ENCODE measurements around the gene ABI1. TPM values are rescaled to one million over a fixed set of nuclear protein-coding genes. Genes with fewer than 3 reads are reported as not detected.

Gene ABI1
- total RNA-seq, 1 experiment from 2014 or later, result 95.8 TPM

DNA sequence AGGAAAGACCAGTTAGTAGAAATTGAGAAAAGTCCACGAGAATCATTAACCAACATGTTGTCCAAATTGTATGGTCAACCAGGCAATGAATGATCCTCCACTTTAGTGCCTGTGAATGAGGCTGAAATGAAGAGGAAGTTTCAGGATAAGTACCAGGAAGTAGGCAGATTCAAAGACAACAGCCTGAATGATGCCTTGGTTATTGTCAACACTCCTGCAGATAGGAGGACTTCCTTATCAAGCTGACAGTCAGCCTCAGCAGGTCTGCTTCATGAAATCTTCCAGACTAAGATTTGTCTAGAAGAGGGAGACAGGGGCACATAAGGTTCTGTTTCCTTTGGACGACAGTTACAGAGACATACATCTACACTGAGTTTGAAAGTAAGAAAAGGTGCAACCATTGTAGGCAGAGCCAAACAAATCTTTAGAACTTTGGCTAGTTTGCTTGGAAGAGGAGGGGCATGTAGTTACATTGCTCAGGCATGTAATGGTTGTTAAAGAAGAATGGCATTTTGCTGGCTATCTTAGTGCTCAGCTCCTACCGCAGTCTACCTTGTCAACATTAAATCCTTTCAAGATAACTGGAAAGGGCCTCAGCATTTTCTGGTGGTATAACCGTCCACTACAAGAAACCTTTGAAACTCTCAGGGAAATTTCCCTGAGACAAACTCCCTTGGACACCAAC, 81.4 kb downstream of the ABI1 start:
- no peak overlapping the region for H3K4me3 ChIP-seq (ENCODE audit: low read depth, low read length)
- Mint-ChIP-seq H3K27ac (ENCODE audit: unreplicated experiment) (peak overlapping the region; percentile 21), H3K4me3 (ENCODE audit: unreplicated experiment) (peak overlapping the region; percentile 18), H3K9me3 (ENCODE audit: unreplicated experiment) (no peaks in the 10 kb centered on the region), H3K27me3 (ENCODE audit: insufficient read depth, unreplicated experiment) (no peaks in the 10 kb centered on the region), H3K36me3 (ENCODE audit: insufficient read depth, unreplicated experiment) (peaks cover 5% of the 10 kb centered on the region), H3K4me1 (ENCODE audit: low read depth, unreplicated experiment) (peaks cover 63% of the 10 kb centered on the region)
- peak in 1 of 2 experiments; percentile 32 for DNase-seq
- BruUV-seq (replicated peaks), result no TSS peak
- no peaks in the 10 kb centered on the region for H3K36me3 ChIP-seq (ENCODE audit: control insufficient read depth, insufficient read depth, low read length)
- peaks cover 49% of the 10 kb centered on the region for H3K4me1 ChIP-seq
- no peak for TF ChIP-seq CTCF (IDR thresholded peaks at IDR 0.05; ENCODE audit: insufficient read depth in 1 of 2, low read depth in 1 of 2, low read length in 1 of 2, severe bottlenecking in 1 of 2, unreplicated experiment in 1 of 2)
- ChIA-PET POLR2A (no interaction called here), CTCF (interaction anchor here (0.6 to 1.1 kb wide), 2 partner anchors 53 to 136 kb away, joined by 3 to 6 read pairs; no protein-coding TSS in a partner anchor)
- H3K9me3 ChIP-seq, result no peaks in the 10 kb centered on the region
- H3K27me3 ChIP-seq (replicated peaks; ENCODE audit: control insufficient read depth, insufficient read depth, low read length), result no peaks in the 10 kb centered on the region
- intact Hi-C loops (cut with micrococcal nuclease; ENCODE audit: unreplicated experiment), result no loop called here

GRCh38 chr10:26777686-26778085, 83.1 kb downstream of the ABI1 start:
- POLR2A ChIA-PET, result no interaction called here
- DNase-seq, result no peak
- H3K4me1 ChIP-seq, result peaks cover 54% of the 10 kb centered on the region
- H3K4me3 ChIP-seq (ENCODE audit: low read depth, low read length), result no peak overlapping the region
- no peaks in the 10 kb centered on the region for H3K9me3 Mint-ChIP-seq (ENCODE audit: unreplicated experiment)
- no peak overlapping the region for H3K4me3 Mint-ChIP-seq (ENCODE audit: unreplicated experiment)
- CTCF ChIA-PET, result no interaction called here
- no peaks in the 10 kb centered on the region for H3K27me3 Mint-ChIP-seq (ENCODE audit: insufficient read depth, unreplicated experiment)
- peaks cover 10% of the 10 kb centered on the region for H3K36me3 Mint-ChIP-seq (ENCODE audit: insufficient read depth, unreplicated experiment)
- peaks cover 64% of the 10 kb centered on the region for H3K4me1 Mint-ChIP-seq (ENCODE audit: low read depth, unreplicated experiment)
- H3K9me3 ChIP-seq, result no peaks in the 10 kb centered on the region
- no TSS peak for BruUV-seq (replicated peaks)
- no peaks in the 10 kb centered on the region for H3K36me3 ChIP-seq (ENCODE audit: control insufficient read depth, insufficient read depth, low read length)
- peak overlapping the region; percentile 26 for H3K27ac Mint-ChIP-seq (ENCODE audit: unreplicated experiment)
- no peak for TF ChIP-seq CTCF (IDR thresholded peaks at IDR 0.05; ENCODE audit: insufficient read depth in 1 of 2, low read depth in 1 of 2, low read length in 1 of 2, severe bottlenecking in 1 of 2, unreplicated experiment in 1 of 2)
- no peaks in the 10 kb centered on the region for H3K27me3 ChIP-seq (replicated peaks; ENCODE audit: control insufficient read depth, insufficient read depth, low read length)
- intact Hi-C loops (cut with micrococcal nuclease; ENCODE audit: unreplicated experiment), result no loop called here

DNA sequence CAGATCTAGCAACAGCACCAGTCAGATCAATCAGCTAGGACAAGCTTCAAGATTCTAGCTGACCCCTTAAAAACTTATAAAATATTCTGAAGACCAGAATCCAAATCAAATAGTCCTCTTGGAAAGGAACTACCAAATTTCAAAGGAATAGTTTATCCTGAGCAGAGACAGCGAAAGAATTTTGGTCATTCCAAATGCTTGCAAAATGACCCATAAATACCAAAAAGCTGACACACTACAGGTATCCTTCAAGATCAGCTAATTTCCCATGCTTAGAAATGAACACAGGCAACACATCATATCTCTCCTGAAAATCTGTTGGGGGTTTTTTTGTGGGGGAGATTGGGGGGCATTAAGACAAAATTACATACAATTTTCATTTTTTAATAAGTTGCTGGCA, 84.5 kb downstream of the ABI1 start:
- no peak for DNase-seq
- Histone ChIP-seq H3K9me3 (no peaks in the 10 kb centered on the region), H3K27me3 (replicated peaks; ENCODE audit: control insufficient read depth, insufficient read depth, low read length) (no peaks in the 10 kb centered on the region), H3K36me3 (ENCODE audit: control insufficient read depth, insufficient read depth, low read length) (no peaks in the 10 kb centered on the region), H3K4me1 (peaks cover 49% of the 10 kb centered on the region), H3K4me3 (ENCODE audit: low read depth, low read length) (no peak overlapping the region)
- BruUV-seq (replicated peaks), result no TSS peak
- POLR2A ChIA-PET, result no interaction called here
- no peaks in the 10 kb centered on the region for H3K9me3 Mint-ChIP-seq (ENCODE audit: unreplicated experiment)
- no peak overlapping the region for H3K4me3 Mint-ChIP-seq (ENCODE audit: unreplicated experiment)
- CTCF ChIA-PET, result interaction anchor here (0.6 kb wide), 1 partner anchor 106 kb away, joined by 3 read pairs; no protein-coding TSS in a partner anchor
- no peaks in the 10 kb centered on the region for H3K27me3 Mint-ChIP-seq (ENCODE audit: insufficient read depth, unreplicated experiment)
- TF ChIP-seq CTCF (IDR thresholded peaks at IDR 0.05; ENCODE audit: insufficient read depth in 1 of 2, low read depth in 1 of 2, low read length in 1 of 2, severe bottlenecking in 1 of 2, unreplicated experiment in 1 of 2), result no peak
- H3K4me1 Mint-ChIP-seq (ENCODE audit: low read depth, unreplicated experiment), result peaks cover 59% of the 10 kb centered on the region
- peaks cover 10% of the 10 kb centered on the region for H3K36me3 Mint-ChIP-seq (ENCODE audit: insufficient read depth, unreplicated experiment)
- peak overlapping the region; percentile 46 for H3K27ac Mint-ChIP-seq (ENCODE audit: unreplicated experiment)
- intact Hi-C loops (cut with micrococcal nuclease; ENCODE audit: unreplicated experiment), result no loop called here

Data from Caco-2 (cell line).